Dendritic cell treated with granulocyte-macrophage colony-stimulating factor and Interleukin-4, amounts not matched to agents 40 ng/mL and 50 ng/mL, for 4 days (primary cell): ENCODE data around the gene CCDC83.
"Not testable (repeated sequence)": the region's sequence is repeated elsewhere in the genome, so short reads cannot be mapped to it uniquely, and the experiment has no call there.

Source experiments
- H3K27ac Mint-ChIP-seq: one replicate; pipeline ENCODE4 v1.8.0; 2022; ENCODE audit warnings: mild to moderate bottlenecking, mixed read lengths
- H3K27me3 Mint-ChIP-seq: one replicate; pipeline ENCODE4 v1.8.0; 2022; ENCODE audit warnings: mild to moderate bottlenecking, mixed read lengths
- H3K36me3 Mint-ChIP-seq: one replicate; pipeline ENCODE4 v1.8.0; 2022; ENCODE audit warnings: low read depth, mixed read lengths
- H3K4me1 Mint-ChIP-seq: one replicate; pipeline ENCODE4 v1.8.0; 2022; ENCODE audit warnings: low read depth, mixed read lengths
- H3K4me3 Mint-ChIP-seq: one replicate; pipeline ENCODE4 v1.8.0; 2022; ENCODE audit warnings: mild to moderate bottlenecking, moderate library complexity, mixed read lengths
- H3K9me3 Mint-ChIP-seq: one replicate; pipeline ENCODE4 v1.8.0; 2022; ENCODE audit warnings: mixed read lengths
- intact Hi-C: fragments of 100-400 bp; cut with micrococcal nuclease; formaldehyde crosslinking; loops from one replicate; pipeline ENCODE4 v1.15.0; 2022

The CCDC83 gene

GRCh38 chr11:85823816-85824215, 31.4 kb upstream of the CCDC83 start:
- intact Hi-C loops, result loop anchor here (10.0 kb wide), 1 partner anchor 129 kb away; no protein-coding TSS in a partner anchor
- H3K36me3 Mint-ChIP-seq, result no peaks in the 10 kb centered on the region
- peaks cover 4% of the 10 kb centered on the region for H3K27me3 Mint-ChIP-seq
- H3K4me3 Mint-ChIP-seq, result no peak overlapping the region
- no peak overlapping the region for H3K27ac Mint-ChIP-seq
- no peaks in the 10 kb centered on the region for H3K4me1 Mint-ChIP-seq
- H3K9me3 Mint-ChIP-seq, result no peaks in the 10 kb centered on the region

GRCh38 chr11:85825616-85826015, 29.6 kb upstream of the CCDC83 start:
- Mint-ChIP-seq H3K4me3 (no peak overlapping the region), H3K27me3 (peaks cover 4% of the 10 kb centered on the region), H3K9me3 (no peaks in the 10 kb centered on the region), H3K36me3 (no peaks in the 10 kb centered on the region), H3K27ac (no peak overlapping the region), H3K4me1 (peaks cover 3% of the 10 kb centered on the region)
- intact Hi-C loops, result loop anchor here (10.0 kb wide), 1 partner anchor 131 kb away; no protein-coding TSS in a partner anchor

- Mint-ChIP-seq H3K36me3 (no peaks in the 10 kb centered on the region), H3K27me3 (peaks cover 4% of the 10 kb centered on the region), H3K4me3 (no peak overlapping the region), H3K4me1 (peaks cover 7% of the 10 kb centered on the region), H3K9me3 (no peaks in the 10 kb centered on the region), H3K27ac (no peak overlapping the region)
- intact Hi-C loops, result loop anchor here (10.0 kb wide), 1 partner anchor 131 kb away; no protein-coding TSS in a partner anchor
Measured at GRCh38 chr11:85826116-85826855, 28.9 kb upstream of the CCDC83 start.

GRCh38 chr11:85827748-85828639, 27.2 kb upstream of the CCDC83 start:
- Mint-ChIP-seq H3K27me3 (peaks cover 4% of the 10 kb centered on the region), H3K27ac (no peak overlapping the region), H3K9me3 (no peaks in the 10 kb centered on the region), H3K36me3 (no peaks in the 10 kb centered on the region), H3K4me3 (no peak overlapping the region), H3K4me1 (peaks cover 7% of the 10 kb centered on the region)
- intact Hi-C loops, result loop anchor here (10.0 kb wide), 1 partner anchor 133 kb away; no protein-coding TSS in a partner anchor

- H3K4me1 Mint-ChIP-seq, result peaks cover 7% of the 10 kb centered on the region
Measured at GRCh38 chr11:85828640-85828978, 26.6 kb upstream of the CCDC83 start.

GRCh38 chr11:85829172-85829571, 26.0 kb upstream of the CCDC83 start:
- H3K27ac Mint-ChIP-seq, result no peak overlapping the region

More at GRCh38 chr11:85828640-85828978, 26.6 kb upstream of the CCDC83 start:
- Mint-ChIP-seq H3K36me3 (no peaks in the 10 kb centered on the region), H3K27ac (no peak overlapping the region), H3K27me3 (peaks cover 4% of the 10 kb centered on the region), H3K9me3 (no peaks in the 10 kb centered on the region), H3K4me3 (no peak overlapping the region)
- intact Hi-C loops, result loop anchor here (10.0 kb wide), 1 partner anchor 134 kb away; no protein-coding TSS in a partner anchor

GRCh38 chr11:85831050-85831449, 24.1 kb upstream of the CCDC83 start:
- intact Hi-C loops, result no loop called here
- H3K27ac Mint-ChIP-seq, result no peak overlapping the region

More at GRCh38 chr11:85829172-85829571, 26.0 kb upstream of the CCDC83 start:
- Mint-ChIP-seq H3K4me1 (peaks cover 7% of the 10 kb centered on the region), H3K36me3 (no peaks in the 10 kb centered on the region), H3K9me3 (no peaks in the 10 kb centered on the region), H3K4me3 (no peak overlapping the region), H3K27me3 (peaks cover 3% of the 10 kb centered on the region)
- intact Hi-C loops, result loop anchor here (10.0 kb wide), 1 partner anchor 134 kb away; no protein-coding TSS in a partner anchor

GRCh38 chr11:85835263-85835662, 19.9 kb upstream of the CCDC83 start:
- intact Hi-C loops, result no loop called here
- no peaks in the 10 kb centered on the region for H3K27me3 Mint-ChIP-seq
- H3K4me3 Mint-ChIP-seq, result no peak overlapping the region
- peaks cover 7% of the 10 kb centered on the region for H3K4me1 Mint-ChIP-seq
- H3K36me3 Mint-ChIP-seq, result no peaks in the 10 kb centered on the region
- H3K27ac Mint-ChIP-seq, result no peak overlapping the region
- peaks cover 13% of the 10 kb centered on the region for H3K9me3 Mint-ChIP-seq

More at GRCh38 chr11:85831050-85831449, 24.1 kb upstream of the CCDC83 start:
- Mint-ChIP-seq H3K4me3 (no peak overlapping the region), H3K27me3 (peaks cover 3% of the 10 kb centered on the region), H3K36me3 (no peaks in the 10 kb centered on the region), H3K4me1 (peaks cover 7% of the 10 kb centered on the region), H3K9me3 (peaks cover 9% of the 10 kb centered on the region)

GRCh38 chr11:85835729-85836128, 19.5 kb upstream of the CCDC83 start:
- intact Hi-C loops, result no loop called here
- Mint-ChIP-seq H3K4me3 (no peak overlapping the region), H3K4me1 (peaks cover 3% of the 10 kb centered on the region), H3K27me3 (no peaks in the 10 kb centered on the region), H3K27ac (no peak overlapping the region), H3K9me3 (peaks cover 13% of the 10 kb centered on the region), H3K36me3 (no peaks in the 10 kb centered on the region)

GRCh38 chr11:85840932-85841331, 14.3 kb upstream of the CCDC83 start:
- H3K27ac Mint-ChIP-seq, H3K27me3 Mint-ChIP-seq, H3K4me3 Mint-ChIP-seq, H3K9me3 Mint-ChIP-seq, H3K4me1 Mint-ChIP-seq, H3K36me3 Mint-ChIP-seq, intact Hi-C loops: not testable (repeated sequence)

- no peaks in the 10 kb centered on the region for H3K27me3 Mint-ChIP-seq
- intact Hi-C loops, result no loop called here
- H3K4me1 Mint-ChIP-seq, result peaks cover 6% of the 10 kb centered on the region
- no peaks in the 10 kb centered on the region for H3K9me3 Mint-ChIP-seq
- H3K36me3 Mint-ChIP-seq, result no peaks in the 10 kb centered on the region
- H3K4me3 Mint-ChIP-seq, result no peak overlapping the region
- no peak overlapping the region for H3K27ac Mint-ChIP-seq
Measured at GRCh38 chr11:85843929-85844328, 11.3 kb upstream of the CCDC83 start.

GRCh38 chr11:85844439-85845123, 10.6 kb upstream of the CCDC83 start:
- Mint-ChIP-seq H3K9me3 (no peaks in the 10 kb centered on the region), H3K36me3 (no peaks in the 10 kb centered on the region), H3K27ac (no peak overlapping the region), H3K27me3 (no peaks in the 10 kb centered on the region), H3K4me3 (no peak overlapping the region), H3K4me1 (peaks cover 6% of the 10 kb centered on the region)
- intact Hi-C loops, result no loop called here

GRCh38 chr11:85845124-85845631, 10.0 kb upstream of the CCDC83 start:
- H3K27ac Mint-ChIP-seq, result no peak overlapping the region
- no peak overlapping the region for H3K4me3 Mint-ChIP-seq
- no peaks in the 10 kb centered on the region for H3K36me3 Mint-ChIP-seq
- intact Hi-C loops, result no loop called here
- H3K9me3 Mint-ChIP-seq, result no peaks in the 10 kb centered on the region
- H3K4me1 Mint-ChIP-seq, result peaks cover 6% of the 10 kb centered on the region
- H3K27me3 Mint-ChIP-seq, result no peaks in the 10 kb centered on the region
